ENCODE measurements around the gene STK35. TPM values are rescaled to one million over a fixed set of nuclear protein-coding genes. Genes with fewer than 3 reads are reported as not detected.

Gene STK35
- total RNA-seq, 1 donor from 2014 or later, result 16.3 TPM

DNA sequence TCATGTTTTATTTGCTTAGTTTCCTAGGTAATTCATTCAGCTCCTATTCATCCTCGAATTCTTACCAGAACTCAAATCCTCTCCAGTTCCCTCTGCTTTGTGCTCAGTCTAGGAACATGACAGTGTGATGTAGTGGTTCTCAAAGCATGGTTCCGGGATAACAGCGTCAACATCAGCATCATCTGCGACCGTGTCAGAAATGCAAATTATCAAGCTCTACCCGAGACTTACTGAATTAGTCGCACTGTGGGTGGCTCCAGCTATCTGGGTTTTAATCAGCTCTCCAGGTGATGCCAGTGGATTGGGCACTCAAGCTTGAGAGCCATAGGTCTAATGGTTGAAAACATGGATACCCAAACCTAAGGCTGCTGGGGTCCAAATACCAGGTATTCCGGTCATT lies 7.7 kb upstream of the STK35 start:
- Mint-ChIP-seq H3K9me3 (ENCODE audit: unreplicated experiment) (no peaks in the 10 kb centered on the region), H3K27me3 (ENCODE audit: unreplicated experiment) (peaks cover 47% of the 10 kb centered on the region), H3K4me3 (ENCODE audit: unreplicated experiment) (no peak overlapping the region), H3K4me1 (ENCODE audit: unreplicated experiment) (no peaks in the 10 kb centered on the region), H3K27ac (ENCODE audit: unreplicated experiment) (no peak overlapping the region), H3K36me3 (ENCODE audit: unreplicated experiment) (no peaks in the 10 kb centered on the region)
- TF ChIP-seq CTCF (IDR thresholded peaks at IDR 0.05), result no peak
- no peak for DNase-seq (ENCODE audit: extremely low spot score, unreplicated experiment)

DNA sequence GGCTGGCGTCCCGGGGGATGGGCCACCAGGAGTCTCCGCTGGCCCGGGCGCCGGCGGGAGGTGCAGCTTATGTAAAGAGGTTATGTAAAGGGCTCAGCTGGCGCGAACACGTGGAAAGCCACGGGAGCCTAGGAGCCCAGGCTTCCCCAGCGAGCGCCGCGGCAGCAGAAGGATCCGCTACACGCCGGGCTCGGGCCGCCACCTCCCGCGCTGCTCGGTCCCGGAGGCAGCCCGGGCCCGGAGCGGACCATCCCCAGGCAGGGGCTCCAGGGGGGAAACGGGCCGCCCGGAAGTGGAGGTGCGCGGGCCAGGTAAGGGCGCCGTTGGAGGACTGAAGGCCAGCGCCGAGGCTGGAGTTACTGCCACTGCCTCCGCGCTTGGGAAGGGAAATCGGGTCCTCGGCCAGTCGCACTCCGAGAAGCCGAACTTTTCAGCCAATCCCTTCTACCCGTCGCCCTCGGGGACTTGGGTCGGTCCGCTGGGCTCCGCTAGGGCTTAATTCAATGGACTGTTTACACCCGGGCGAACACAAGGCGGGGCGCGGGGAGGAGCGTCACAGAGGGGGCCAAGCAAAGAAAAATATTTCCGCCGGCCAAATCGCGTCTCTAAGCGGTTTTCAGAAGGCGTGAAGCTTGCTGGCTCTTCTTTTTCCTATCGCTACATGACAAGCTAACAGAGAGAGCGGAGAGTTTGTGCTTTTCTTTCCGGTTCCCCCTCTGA lies 398 bp downstream of the STK35 start:
- Mint-ChIP-seq H3K9me3 (ENCODE audit: unreplicated experiment) (no peaks in the 10 kb centered on the region), H3K36me3 (ENCODE audit: unreplicated experiment) (peaks cover 9% of the 10 kb centered on the region), H3K4me1 (ENCODE audit: unreplicated experiment) (peaks cover 38% of the 10 kb centered on the region), H3K4me3 (ENCODE audit: unreplicated experiment) (peak overlapping the region; percentile 88), H3K27me3 (ENCODE audit: unreplicated experiment) (peaks cover 11% of the 10 kb centered on the region), H3K27ac (ENCODE audit: unreplicated experiment) (peak overlapping the region; percentile 100)
- no peak for TF ChIP-seq CTCF (IDR thresholded peaks at IDR 0.05)
- peak; percentile 96 for DNase-seq (ENCODE audit: extremely low spot score, unreplicated experiment)

GRCh38 chr20:2102585-2103460 lies 1.2 kb downstream of the STK35 start:
- Mint-ChIP-seq H3K4me3 (ENCODE audit: unreplicated experiment) (peak overlapping the region; percentile 95), H3K36me3 (ENCODE audit: unreplicated experiment) (peaks cover 9% of the 10 kb centered on the region), H3K4me1 (ENCODE audit: unreplicated experiment) (peaks cover 38% of the 10 kb centered on the region), H3K27me3 (ENCODE audit: unreplicated experiment) (peaks cover 5% of the 10 kb centered on the region), H3K27ac (ENCODE audit: unreplicated experiment) (peak overlapping the region; percentile 100), H3K9me3 (ENCODE audit: unreplicated experiment) (no peaks in the 10 kb centered on the region)
- DNase-seq (ENCODE audit: extremely low spot score, unreplicated experiment), result peak; percentile 93
- no peak for TF ChIP-seq CTCF (IDR thresholded peaks at IDR 0.05)

DNA sequence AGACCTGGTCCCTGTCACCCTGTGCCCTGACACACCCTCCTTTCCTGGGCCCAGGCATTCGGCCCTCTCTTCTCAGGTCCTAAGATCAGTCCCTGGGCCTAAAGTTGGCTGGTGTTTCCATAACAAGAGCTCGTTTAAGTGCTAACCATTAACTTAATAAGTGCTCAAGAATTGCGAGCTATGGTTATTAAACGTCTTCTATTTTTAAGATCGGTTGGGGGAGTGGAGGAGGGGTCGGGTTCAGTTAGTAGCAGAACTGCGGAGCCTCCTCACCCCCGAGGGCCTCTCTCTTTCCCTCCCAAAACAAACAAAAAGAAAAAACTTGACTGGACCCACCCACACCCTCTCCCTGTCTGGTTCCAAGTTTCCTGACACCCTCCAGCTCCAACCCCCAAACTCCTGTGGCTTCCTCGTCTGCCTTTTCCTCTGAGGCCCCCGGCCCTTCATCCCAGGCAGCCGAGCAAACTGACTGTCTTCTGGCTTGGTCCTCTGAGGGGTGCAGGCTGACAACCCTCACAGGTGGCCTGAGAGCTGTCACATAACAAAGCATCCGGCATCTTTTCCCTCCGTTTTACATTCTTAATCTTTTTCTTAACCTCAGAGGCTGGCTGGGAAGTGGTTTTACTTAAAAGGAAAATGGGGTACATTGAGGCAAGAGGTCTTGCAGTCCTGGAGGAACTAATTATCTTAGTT lies 2.0 kb downstream of the STK35 start:
- Mint-ChIP-seq H3K9me3 (ENCODE audit: unreplicated experiment) (no peaks in the 10 kb centered on the region), H3K4me3 (ENCODE audit: unreplicated experiment) (peak overlapping the region; percentile 95), H3K27me3 (ENCODE audit: unreplicated experiment) (peaks cover 2% of the 10 kb centered on the region), H3K36me3 (ENCODE audit: unreplicated experiment) (peaks cover 9% of the 10 kb centered on the region), H3K4me1 (ENCODE audit: unreplicated experiment) (peaks cover 40% of the 10 kb centered on the region), H3K27ac (ENCODE audit: unreplicated experiment) (peak overlapping the region; percentile 91)
- DNase-seq (ENCODE audit: extremely low spot score, unreplicated experiment), result no peak
- TF ChIP-seq CTCF (IDR thresholded peaks at IDR 0.05), result no peak
